Measurements from ENCODE around the gene FAM181B.

The FAM181B gene

DNA sequence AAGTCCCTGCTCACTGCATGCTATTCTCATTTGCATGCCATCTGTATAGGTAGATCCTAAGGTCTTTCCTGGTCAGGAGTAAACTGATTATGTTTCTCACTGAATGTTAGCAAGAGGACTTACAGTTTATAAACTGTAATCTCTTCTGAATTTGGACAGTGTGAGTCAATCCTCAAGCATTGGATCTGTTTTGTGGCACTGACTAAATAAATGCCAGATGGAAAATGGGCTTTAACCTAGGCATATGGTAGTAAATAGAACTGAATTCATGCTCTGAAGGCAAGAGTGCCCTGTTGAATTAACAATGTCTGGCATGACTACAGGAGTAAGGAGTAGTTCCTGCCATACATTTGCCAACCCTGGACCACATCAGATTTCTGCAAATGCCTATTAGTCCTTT lies 11.4 kb downstream of the FAM181B start:
- no peak for DNase-seq (ENCODE audit: low read depth)
- no peak overlapping the region for H3K4me3 ChIP-seq (ENCODE audit: low read depth, low read length)
- TF ChIP-seq, protein P1, sequence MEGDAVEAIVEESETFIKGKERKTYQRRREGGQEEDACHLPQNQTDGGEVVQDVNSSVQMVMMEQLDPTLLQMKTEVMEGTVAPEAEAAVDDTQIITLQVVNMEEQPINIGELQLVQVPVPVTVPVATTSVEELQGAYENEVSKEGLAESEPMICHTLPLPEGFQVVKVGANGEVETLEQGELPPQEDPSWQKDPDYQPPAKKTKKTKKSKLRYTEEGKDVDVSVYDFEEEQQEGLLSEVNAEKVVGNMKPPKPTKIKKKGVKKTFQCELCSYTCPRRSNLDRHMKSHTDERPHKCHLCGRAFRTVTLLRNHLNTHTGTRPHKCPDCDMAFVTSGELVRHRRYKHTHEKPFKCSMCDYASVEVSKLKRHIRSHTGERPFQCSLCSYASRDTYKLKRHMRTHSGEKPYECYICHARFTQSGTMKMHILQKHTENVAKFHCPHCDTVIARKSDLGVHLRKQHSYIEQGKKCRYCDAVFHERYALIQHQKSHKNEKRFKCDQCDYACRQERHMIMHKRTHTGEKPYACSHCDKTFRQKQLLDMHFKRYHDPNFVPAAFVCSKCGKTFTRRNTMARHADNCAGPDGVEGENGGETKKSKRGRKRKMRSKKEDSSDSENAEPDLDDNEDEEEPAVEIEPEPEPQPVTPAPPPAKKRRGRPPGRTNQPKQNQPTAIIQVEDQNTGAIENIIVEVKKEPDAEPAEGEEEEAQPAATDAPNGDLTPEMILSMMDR (conservative IDR thresholded peaks at IDR 0.05; ENCODE audit: low read depth, low read length): no peak

DNA sequence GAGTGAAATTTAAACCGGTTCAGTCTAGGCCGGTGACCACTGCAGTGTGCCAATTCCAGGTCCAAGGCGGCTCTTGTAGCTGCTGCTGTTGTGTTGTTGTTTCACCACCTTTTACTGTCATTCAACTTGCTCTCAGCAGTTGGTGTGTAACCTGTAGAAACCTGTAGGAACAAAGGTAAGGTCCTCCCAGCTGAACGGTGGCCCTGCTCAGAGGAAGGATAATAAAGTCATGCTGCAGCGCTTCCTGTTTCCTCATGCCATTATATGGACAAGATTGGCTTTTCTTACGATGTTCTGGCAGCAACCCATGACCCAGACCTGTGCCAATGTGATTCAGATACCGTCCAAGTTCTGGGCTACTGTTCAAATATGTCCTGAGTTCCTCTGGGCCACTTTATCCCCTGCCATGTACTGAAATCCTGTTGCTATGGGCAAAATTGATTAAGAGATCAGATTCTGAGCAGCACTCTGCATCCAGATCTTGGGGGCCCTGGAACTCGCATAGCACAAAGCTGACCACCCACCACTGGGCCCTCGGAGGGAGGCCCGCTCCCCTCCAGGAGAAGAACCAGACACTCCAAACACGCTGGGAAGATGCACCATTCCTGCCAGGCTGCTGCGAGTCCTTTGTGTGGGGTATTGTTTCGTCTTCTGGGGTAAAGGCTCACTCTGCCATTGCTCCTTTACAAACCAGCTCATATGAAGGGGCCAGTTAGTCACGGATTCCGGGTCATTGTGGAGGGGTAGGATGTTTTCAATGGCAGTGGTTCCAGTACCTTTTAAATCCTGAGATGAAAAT lies 13.2 kb downstream of the FAM181B start:
- TF ChIP-seq, protein P1 (conservative IDR thresholded peaks at IDR 0.05; ENCODE audit: low read depth, low read length): no peak
- no peak overlapping the region for H3K4me3 ChIP-seq (ENCODE audit: low read depth, low read length)
- DNase-seq (ENCODE audit: low read depth): no peak

DNA sequence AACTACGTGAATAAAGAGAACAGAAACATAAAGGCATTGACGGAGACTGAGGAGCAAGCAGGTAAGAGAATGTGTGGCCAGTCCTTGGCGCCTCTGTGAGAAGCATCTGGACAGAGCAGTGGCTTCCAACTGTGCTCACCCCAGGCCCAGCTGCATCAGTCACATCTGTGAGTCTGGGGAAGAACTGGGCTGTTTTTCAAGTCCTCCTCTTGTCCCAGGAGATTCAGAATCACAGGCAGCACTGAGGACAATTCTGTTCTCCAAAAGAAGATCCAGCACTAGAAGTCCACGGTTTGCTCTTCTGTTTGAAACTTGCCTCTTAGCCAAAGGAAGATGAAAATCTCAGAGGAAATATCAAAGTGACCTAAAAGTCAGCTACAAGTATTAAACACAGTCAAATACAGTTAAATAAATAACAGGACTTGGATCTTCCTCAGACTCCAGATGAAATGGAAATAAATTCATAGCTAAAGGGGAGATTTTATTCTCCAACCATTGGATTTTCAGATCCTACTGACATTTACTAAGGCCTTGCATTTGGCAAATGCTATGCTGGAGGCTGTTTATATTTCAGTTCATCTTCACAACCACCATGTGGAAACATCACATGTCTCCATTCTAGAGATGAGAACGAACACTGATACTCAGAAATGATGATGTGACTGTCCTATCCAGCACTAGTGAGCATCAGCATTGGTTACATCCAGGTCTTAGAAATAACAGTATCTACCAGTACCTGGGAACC lies 14.1 kb downstream of the FAM181B start:
- TF ChIP-seq, protein P1 (conservative IDR thresholded peaks at IDR 0.05; ENCODE audit: low read depth, low read length): no peak

DNA sequence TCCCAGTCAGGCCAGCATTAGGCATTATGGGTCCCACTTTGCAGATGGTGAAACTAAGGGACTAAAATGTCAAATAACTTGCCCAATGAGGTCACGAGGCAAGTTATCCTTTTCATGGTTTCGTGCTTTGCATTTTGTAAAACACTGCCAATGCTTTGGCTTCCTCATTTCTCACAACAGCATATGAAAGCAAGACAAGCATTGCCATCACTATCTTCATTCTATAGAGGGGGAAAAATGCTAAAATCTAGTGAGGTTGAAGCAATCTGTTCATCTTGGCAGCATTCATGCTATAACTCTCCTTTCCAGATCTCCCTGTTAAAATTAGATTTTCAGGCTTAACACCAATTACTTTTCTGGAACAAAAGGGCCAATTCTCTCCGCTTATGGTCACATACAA lies 14.8 kb downstream of the FAM181B start:
- TF ChIP-seq, protein P1 (conservative IDR thresholded peaks at IDR 0.05; ENCODE audit: low read depth, low read length): no peak
- no peak for DNase-seq (ENCODE audit: low read depth)
- H3K4me3 ChIP-seq (ENCODE audit: low read depth, low read length): no peak overlapping the region

More for the DNA sequence above, 14.1 kb downstream of the FAM181B start:
- no peak for DNase-seq (ENCODE audit: low read depth)
- H3K4me3 ChIP-seq (ENCODE audit: low read depth, low read length): no peak overlapping the region

DNA sequence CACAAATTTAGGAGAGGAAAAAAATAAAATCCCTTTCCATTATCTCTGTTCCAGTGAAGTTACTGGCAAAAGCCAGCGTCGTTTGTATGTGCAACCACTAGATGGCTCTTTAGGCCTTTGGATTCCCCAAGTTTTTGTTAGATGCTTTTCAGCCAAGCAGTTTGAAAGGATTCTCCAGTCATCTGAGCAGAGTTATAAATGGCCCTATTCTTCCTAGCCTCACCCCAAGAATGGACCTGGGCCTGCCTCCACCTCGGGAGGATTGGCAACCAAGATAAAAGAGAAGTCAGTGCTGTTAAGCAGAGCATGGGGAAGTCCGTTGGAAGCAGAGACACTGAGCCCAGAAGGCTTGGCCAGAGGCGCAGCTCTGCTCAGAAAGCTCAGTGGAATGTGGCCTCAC lies 15.4 kb downstream of the FAM181B start:
- H3K4me3 ChIP-seq (ENCODE audit: low read depth, low read length): no peak overlapping the region
- peak; percentile 79 for DNase-seq (ENCODE audit: low read depth)
- TF ChIP-seq, protein P1 (conservative IDR thresholded peaks at IDR 0.05; ENCODE audit: low read depth, low read length): peak; percentile 83

DNA sequence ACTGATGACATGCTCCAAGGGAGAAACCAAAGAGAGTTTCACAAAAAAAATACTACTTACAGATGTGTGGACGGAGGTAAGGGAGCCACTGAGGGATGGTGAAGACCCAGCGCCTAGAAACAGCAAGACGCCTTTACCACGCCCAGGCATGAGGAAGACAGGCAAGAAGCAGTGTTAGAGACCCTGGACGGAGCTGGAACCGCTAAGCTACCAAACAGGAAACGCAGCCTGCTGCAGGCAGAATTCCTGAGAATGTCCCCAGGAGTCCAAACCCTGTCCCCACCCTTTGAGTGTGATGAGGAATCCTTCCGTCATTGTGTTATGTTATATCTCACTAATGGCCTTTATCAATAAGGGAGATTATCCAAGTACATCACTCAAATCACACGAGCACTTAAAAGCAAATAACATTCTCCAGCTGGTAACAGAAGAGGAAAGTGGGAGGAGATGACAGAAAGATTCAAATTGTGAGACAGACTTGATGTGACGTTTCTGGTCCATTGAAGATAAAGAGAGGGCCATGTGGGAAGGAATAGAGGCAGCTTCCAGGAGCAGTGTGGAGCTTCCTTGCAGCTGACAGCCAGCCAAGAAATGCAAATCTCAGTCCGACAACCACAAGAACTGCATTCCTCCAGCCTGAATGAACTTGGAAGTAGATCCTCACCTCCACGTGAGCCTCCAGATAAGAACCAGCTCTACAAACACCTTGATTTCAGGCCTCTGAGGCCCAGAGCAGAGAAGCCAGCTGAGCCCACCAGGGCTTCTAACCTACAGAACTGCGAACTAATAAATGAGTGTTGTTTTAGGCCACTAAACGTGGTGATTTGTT lies 19.1 kb downstream of the FAM181B start:
- TF ChIP-seq, protein P1 (conservative IDR thresholded peaks at IDR 0.05; ENCODE audit: low read depth, low read length): no peak
- no peak for DNase-seq (ENCODE audit: low read depth)
- no peak overlapping the region for H3K4me3 ChIP-seq (ENCODE audit: low read depth, low read length)

Data from choroid plexus epithelial cell (primary cell).